B cell (primary cell): ENCODE data around the gene CBFB. TPM values are rescaled to one million over a fixed set of nuclear protein-coding genes. Genes with fewer than 3 reads are reported as not detected.

ENCODE experiments used
- ATAC-seq: fragments of 200-7000 bp; cut with Tn5 transposase; one replicate; pipeline ENCODE4 v1.10.0; 2021; ENCODE audit warnings: low read depth, mild to moderate bottlenecking, moderate number of reproducible peaks, moderate library complexity
- CTCF ChIA-PET: fragments of 350-600 bp; sonication (Branson Sonifier 250); formaldehyde crosslinking; loops from one replicate; lab custom pipeline; 2021; ENCODE audit warnings: antibody characterized with exemption, inconsistent platforms; lab: Charles Lee
- POLR2A ChIA-PET: fragments of 350-600 bp; sonication (Branson Sonifier 250); formaldehyde crosslinking; loops from one replicate; lab custom pipeline; 2021; ENCODE audit warnings: antibody characterized with exemption; lab: Charles Lee
- DNase-seq: peaks from one replicate; pipeline ENCODE4 v3.0.0; 2013
- H2AFZ ChIP-seq: 2 replicates; pipeline ENCODE4 v1.6.1; 2012; ENCODE audit warnings: mild to moderate bottlenecking, low read depth, low read length; ENCODE audit not compliant: insufficient read depth, poor library complexity, severe bottlenecking
- H3K27ac ChIP-seq, 2 donors: 1 replicate in 1 of 2; 2 replicates in 1 of 2; pipeline ENCODE4 v1.5.1; 2012 to 2013; ENCODE audit warnings: low read length in 2 of 2, mild to moderate bottlenecking in 2 of 2, moderate library complexity in 1 of 2
- H3K27me3 ChIP-seq, 4 experiments: fragments of 200-600 bp in 1 of 4; sonication (generic) in 1 of 4; replicated peaks in 1 of 4; 1 replicate in 2 of 4; 2 replicates in 2 of 4; pipeline versions ENCODE4 v1.6.1 to v1.7.0; 2013 to 2016; ENCODE audit warnings: low read length in 3 of 4, mild to moderate bottlenecking in 2 of 4, mixed read lengths in 1 of 4, moderate library complexity in 1 of 4; ENCODE audit not compliant: insufficient read depth in 4 of 4, control insufficient read depth in 3 of 4; ENCODE audit errors: control extremely low read depth in 1 of 4
- H3K36me3 ChIP-seq, 2 experiments: replicated peaks in 1 of 2; 1 replicate in 1 of 2; 2 replicates in 1 of 2; pipeline versions ENCODE4 v1.6.1 to v1.7.1; 2013; ENCODE audit warnings: low read length in 1 of 2; ENCODE audit not compliant: insufficient read depth in 2 of 2, control insufficient read depth in 1 of 2; ENCODE audit errors: control extremely low read depth in 1 of 2, extremely low read depth in 1 of 2
- H3K4me1 ChIP-seq, 2 donors: fragments of 200-600 bp in 1 of 2; sonication (generic) in 1 of 2; 1 replicate in 1 of 2; 2 replicates in 1 of 2; pipeline versions ENCODE4 v1.5.1 to v1.6.1; 2013 to 2017; ENCODE audit warnings: low read length in 2 of 2; ENCODE audit not compliant: control insufficient read depth in 2 of 2, insufficient read depth in 2 of 2
- H3K4me2 ChIP-seq: replicated peaks from 2 replicates; pipeline ENCODE3; 2012; ENCODE audit warnings: mild to moderate bottlenecking, low read depth, low read length; ENCODE audit not compliant: poor library complexity, severe bottlenecking
- H3K4me3 ChIP-seq, 5 experiments: fragments of 200-600 bp in 1 of 5; sonication (generic) in 1 of 5; 1 replicate in 3 of 5; 2 replicates in 2 of 5; pipeline versions ENCODE4 v1.5.1 to v1.7.0; 2011 to 2016; ENCODE audit warnings: low read length in 4 of 5, mild to moderate bottlenecking in 4 of 5, low read depth in 2 of 5, control low read depth in 1 of 5, moderate library complexity in 1 of 5; ENCODE audit not compliant: insufficient read depth in 1 of 5; ENCODE audit errors: control extremely low read depth in 1 of 5, extremely low read depth in 1 of 5
- H3K79me2 ChIP-seq: fragments of 200-600 bp; sonication (generic); one replicate; pipeline ENCODE4 v1.6.0; 2016; ENCODE audit warnings: low read length; ENCODE audit not compliant: control insufficient read depth, insufficient read depth
- H3K9ac ChIP-seq: fragments of 200-600 bp; sonication (generic); 2 replicates; pipeline ENCODE4 v1.6.1; 2017; ENCODE audit warnings: mild to moderate bottlenecking, low read length, moderate library complexity
- H3K9me3 ChIP-seq, 3 donors: one replicate each; pipeline versions ENCODE4 v1.6.1 to v1.7.1; 2013; ENCODE audit warnings: low read length in 2 of 3; ENCODE audit not compliant: control insufficient read depth in 2 of 3, insufficient read depth in 1 of 3; ENCODE audit errors: control extremely low read depth in 1 of 3
- H4K20me1 ChIP-seq: 2 replicates; pipeline ENCODE4 v1.6.0; 2012; ENCODE audit warnings: mild to moderate bottlenecking, low read length; ENCODE audit not compliant: insufficient read depth, control insufficient read depth, poor library complexity, severe bottlenecking
- H3K27ac Mint-ChIP-seq: one replicate; pipeline ENCODE4 v1.8.0; 2021; ENCODE audit warnings: mixed read lengths
- H3K27me3 Mint-ChIP-seq: one replicate; pipeline ENCODE4 v1.8.0; 2021; ENCODE audit warnings: mixed read lengths
- H3K4me1 Mint-ChIP-seq: one replicate; pipeline ENCODE4 v1.8.0; 2021; ENCODE audit warnings: mixed read lengths
- H3K4me3 Mint-ChIP-seq: one replicate; pipeline ENCODE4 v1.8.0; 2021; ENCODE audit warnings: mixed read lengths
- H3K9me3 Mint-ChIP-seq: one replicate; pipeline ENCODE4 v1.8.0; 2022; ENCODE audit warnings: mixed read lengths; ENCODE audit not compliant: insufficient read depth
- EZH2 ChIP-seq: IDR thresholded peaks from 2 replicates; pipeline ENCODE4 v1.6.1; 2012; ENCODE audit warnings: borderline replicate concordance, low read depth, mild to moderate bottlenecking, moderate library complexity, low read length; ENCODE audit not compliant: insufficient read depth, poor library complexity, severe bottlenecking
- WGBS: methylation state at CpG from one replicate; pipeline ENCODE4 v1.1.5; 2013; ENCODE audit warnings: missing lambda C conversion rate; ENCODE audit not compliant: insufficient coverage; 5-methylcytosine and 5-hydroxymethylcytosine counted together
- intact Hi-C: fragments of 100-400 bp; cut with micrococcal nuclease; formaldehyde crosslinking; loops from one replicate; pipeline ENCODE4 v1.10.0; 2022
- polyA plus RNA-seq: library from polyadenylated mRNA; depleted of rRNA; stranded (reverse); fragments of >200 nt; gene quantifications from 2 replicates; pipeline ENCODE4 v1.2.3, GENCODE V29; 2012
- total RNA-seq, 2 donors: library from RNA; stranded (reverse); fragments of 120-200 nt in 1 of 2; gene quantifications; 1 replicate in 1 of 2; 2 replicates in 1 of 2; pipeline versions ENCODE4 v1.2.3 to v1.2.4, GENCODE V29; 2013 to 2022
- TF ChIP-seq, protein P1 (sequence below): fragments of 200-600 bp; IDR thresholded peaks from one replicate; pipeline ENCODE4 v1.8.0; 2022; ENCODE audit warnings: antibody characterized with exemption, mild to moderate bottlenecking

CBFB gene
- total and polyA plus RNA-seq, 2 donors (not counting 1 experiment from before 2014, with no cell fraction given) = 19.5 to 89.0 TPM

DNA sequence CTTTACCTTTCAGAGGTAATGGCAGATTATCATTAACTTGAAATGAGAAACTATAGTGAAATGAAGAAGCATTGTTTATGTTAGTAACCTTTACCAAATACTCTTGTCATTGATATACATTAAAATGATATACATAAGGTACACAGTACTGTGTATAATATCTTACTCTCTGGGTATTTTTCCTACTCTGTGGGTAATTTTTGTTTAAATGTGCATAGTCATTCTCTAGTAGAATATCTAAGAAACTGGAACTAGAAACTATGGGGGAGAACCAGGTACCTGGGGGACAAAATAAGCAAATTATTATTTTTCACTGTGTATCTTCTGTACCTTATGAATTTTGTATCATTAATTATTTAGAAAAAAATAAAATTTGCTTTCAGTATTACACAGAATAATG, 60.2 kb downstream of the CBFB start:
- TF ChIP-seq, protein P1, sequence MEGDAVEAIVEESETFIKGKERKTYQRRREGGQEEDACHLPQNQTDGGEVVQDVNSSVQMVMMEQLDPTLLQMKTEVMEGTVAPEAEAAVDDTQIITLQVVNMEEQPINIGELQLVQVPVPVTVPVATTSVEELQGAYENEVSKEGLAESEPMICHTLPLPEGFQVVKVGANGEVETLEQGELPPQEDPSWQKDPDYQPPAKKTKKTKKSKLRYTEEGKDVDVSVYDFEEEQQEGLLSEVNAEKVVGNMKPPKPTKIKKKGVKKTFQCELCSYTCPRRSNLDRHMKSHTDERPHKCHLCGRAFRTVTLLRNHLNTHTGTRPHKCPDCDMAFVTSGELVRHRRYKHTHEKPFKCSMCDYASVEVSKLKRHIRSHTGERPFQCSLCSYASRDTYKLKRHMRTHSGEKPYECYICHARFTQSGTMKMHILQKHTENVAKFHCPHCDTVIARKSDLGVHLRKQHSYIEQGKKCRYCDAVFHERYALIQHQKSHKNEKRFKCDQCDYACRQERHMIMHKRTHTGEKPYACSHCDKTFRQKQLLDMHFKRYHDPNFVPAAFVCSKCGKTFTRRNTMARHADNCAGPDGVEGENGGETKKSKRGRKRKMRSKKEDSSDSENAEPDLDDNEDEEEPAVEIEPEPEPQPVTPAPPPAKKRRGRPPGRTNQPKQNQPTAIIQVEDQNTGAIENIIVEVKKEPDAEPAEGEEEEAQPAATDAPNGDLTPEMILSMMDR = no peak
- TF ChIP-seq EZH2 = no peak
- POLR2A ChIA-PET = no interaction called here
- H3K27me3 ChIP-seq = no peaks in the 10 kb centered on the region
- H3K4me2 ChIP-seq = no peak overlapping the region
- peaks cover 3% of the 10 kb centered on the region in 2 experiments for H3K36me3 ChIP-seq
- no peaks in the 10 kb centered on the region for H3K9me3 Mint-ChIP-seq
- H3K9me3 ChIP-seq = no peaks in the 10 kb centered on the region
- H3K4me1 ChIP-seq = peaks cover 0 to 3% of the 10 kb centered on the region in 2 donors
- H3K27ac ChIP-seq = no peak overlapping the region
- H3K4me3 ChIP-seq = no peak overlapping the region
- CTCF ChIA-PET = no interaction called here
- peaks cover 17% of the 10 kb centered on the region for H3K79me2 ChIP-seq
- H3K27me3 Mint-ChIP-seq = no peaks in the 10 kb centered on the region
- ATAC-seq (no peak), DNase-seq (no peak)
- no peaks in the 10 kb centered on the region for H4K20me1 ChIP-seq
- H3K4me1 Mint-ChIP-seq = peaks cover 7% of the 10 kb centered on the region
- H3K4me3 Mint-ChIP-seq = no peak overlapping the region
- intact Hi-C loops = no loop called here
- no peak overlapping the region for H3K27ac Mint-ChIP-seq
- H2AFZ ChIP-seq = no peak overlapping the region
- H3K9ac ChIP-seq = no peak overlapping the region

DNA sequence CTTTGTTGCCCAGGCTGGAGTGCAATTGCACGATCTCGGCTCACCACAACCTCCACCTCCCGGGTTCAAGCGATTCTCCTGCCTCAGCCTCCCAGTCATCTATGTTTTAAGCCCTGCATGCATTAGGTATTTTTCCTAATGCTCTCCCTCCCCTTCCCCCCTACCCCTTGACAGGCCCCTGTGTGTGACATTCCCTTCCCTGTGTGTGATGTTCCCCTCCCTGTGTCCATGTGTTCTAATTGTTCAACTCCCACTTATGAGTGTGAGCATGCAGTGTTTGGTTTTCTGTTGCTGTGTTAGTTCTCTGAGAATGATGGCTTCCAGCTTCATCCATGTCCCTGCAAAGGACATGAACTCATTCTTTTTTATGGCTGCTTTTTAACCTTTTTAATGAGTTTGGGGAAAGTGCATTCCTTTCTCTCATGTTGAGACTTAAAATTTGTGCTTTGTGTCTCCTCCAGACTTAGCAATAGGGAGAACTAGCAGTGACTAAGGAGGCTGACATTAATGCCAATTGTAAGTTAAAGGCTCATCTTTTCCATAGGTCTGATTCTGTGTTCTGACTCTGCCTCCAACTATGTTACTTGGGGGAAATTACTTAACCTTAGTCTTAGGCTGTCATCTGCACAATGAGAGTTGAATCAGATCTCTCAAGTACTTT, 63.1 kb downstream of the CBFB start:
- TF ChIP-seq, protein P1 = no peak
- TF ChIP-seq EZH2 = no peak
- Mint-ChIP-seq H3K9me3 (no peaks in the 10 kb centered on the region), H3K27ac (no peak overlapping the region), H3K27me3 (no peaks in the 10 kb centered on the region), H3K4me1 (peaks cover 3% of the 10 kb centered on the region), H3K4me3 (no peak overlapping the region)
- H3K27me3 ChIP-seq = no peaks in the 10 kb centered on the region
- no peak overlapping the region for H2AFZ ChIP-seq
- H3K36me3 ChIP-seq = peaks cover 3 to 6% of the 10 kb centered on the region in 2 experiments
- ChIA-PET POLR2A (no interaction called here), CTCF (no interaction called here)
- ATAC-seq (no peak), DNase-seq (no peak)
- no peaks in the 10 kb centered on the region for H3K4me1 ChIP-seq
- no peak overlapping the region for H3K4me3 ChIP-seq
- peaks cover 20% of the 10 kb centered on the region for H3K79me2 ChIP-seq
- WGBS = 91% methylated on average over 4 of the region's 4 CpGs
- no peaks in the 10 kb centered on the region for H3K9me3 ChIP-seq
- H3K27ac ChIP-seq = no peak overlapping the region
- H3K4me2 ChIP-seq = no peak overlapping the region
- no peak overlapping the region for H3K9ac ChIP-seq
- intact Hi-C loops = no loop called here
- H4K20me1 ChIP-seq = no peaks in the 10 kb centered on the region
